ENCODE measurements around the gene KCNN3.

KCNN3 gene

GRCh38 chr1:154770897-154771594 lies 99.0 kb downstream of the KCNN3 start (continued):
- TF ChIP-seq HOXA7 (CRISPR knock-in tag; IDR thresholded peaks at IDR 0.05; ENCODE audit: borderline replicate concordance): no peak
- TF ChIP-seq, protein P1, sequence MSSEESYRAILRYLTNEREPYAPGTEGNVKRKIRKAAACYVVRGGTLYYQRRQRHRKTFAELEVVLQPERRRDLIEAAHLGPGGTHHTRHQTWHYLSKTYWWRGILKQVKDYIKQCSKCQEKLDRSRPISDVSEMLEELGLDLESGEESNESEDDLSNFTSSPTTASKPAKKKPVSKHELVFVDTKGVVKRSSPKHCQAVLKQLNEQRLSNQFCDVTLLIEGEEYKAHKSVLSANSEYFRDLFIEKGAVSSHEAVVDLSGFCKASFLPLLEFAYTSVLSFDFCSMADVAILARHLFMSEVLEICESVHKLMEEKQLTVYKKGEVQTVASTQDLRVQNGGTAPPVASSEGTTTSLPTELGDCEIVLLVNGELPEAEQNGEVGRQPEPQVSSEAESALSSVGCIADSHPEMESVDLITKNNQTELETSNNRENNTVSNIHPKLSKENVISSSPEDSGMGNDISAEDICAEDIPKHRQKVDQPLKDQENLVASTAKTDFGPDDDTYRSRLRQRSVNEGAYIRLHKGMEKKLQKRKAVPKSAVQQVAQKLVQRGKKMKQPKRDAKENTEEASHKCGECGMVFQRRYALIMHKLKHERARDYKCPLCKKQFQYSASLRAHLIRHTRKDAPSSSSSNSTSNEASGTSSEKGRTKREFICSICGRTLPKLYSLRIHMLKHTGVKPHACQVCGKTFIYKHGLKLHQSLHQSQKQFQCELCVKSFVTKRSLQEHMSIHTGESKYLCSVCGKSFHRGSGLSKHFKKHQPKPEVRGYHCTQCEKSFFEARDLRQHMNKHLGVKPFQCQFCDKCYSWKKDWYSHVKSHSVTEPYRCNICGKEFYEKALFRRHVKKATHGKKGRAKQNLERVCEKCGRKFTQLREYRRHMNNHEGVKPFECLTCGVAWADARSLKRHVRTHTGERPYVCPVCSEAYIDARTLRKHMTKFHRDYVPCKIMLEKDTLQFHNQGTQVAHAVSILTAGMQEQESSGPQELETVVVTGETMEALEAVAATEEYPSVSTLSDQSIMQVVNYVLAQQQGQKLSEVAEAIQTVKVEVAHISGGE (tag by site-specific recombination; conservative IDR thresholded peaks at IDR 0.05; ENCODE audit: low read depth): peak; percentile 82
- TF ChIP-seq WT1 (tag by site-specific recombination; IDR thresholded peaks at IDR 0.05): no peak
- TF ChIP-seq, protein P2, sequence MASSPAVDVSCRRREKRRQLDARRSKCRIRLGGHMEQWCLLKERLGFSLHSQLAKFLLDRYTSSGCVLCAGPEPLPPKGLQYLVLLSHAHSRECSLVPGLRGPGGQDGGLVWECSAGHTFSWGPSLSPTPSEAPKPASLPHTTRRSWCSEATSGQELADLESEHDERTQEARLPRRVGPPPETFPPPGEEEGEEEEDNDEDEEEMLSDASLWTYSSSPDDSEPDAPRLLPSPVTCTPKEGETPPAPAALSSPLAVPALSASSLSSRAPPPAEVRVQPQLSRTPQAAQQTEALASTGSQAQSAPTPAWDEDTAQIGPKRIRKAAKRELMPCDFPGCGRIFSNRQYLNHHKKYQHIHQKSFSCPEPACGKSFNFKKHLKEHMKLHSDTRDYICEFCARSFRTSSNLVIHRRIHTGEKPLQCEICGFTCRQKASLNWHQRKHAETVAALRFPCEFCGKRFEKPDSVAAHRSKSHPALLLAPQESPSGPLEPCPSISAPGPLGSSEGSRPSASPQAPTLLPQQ (tag by site-specific recombination; IDR thresholded peaks at IDR 0.05): no peak
- no peak for TF ChIP-seq BCL11B (tag by site-specific recombination; IDR thresholded peaks at IDR 0.05; ENCODE audit: low read depth)
- no peak for TF ChIP-seq ZNF157 (tag by site-specific recombination; IDR thresholded peaks at IDR 0.05)
- TF ChIP-seq ZNF792 (tag by site-specific recombination; IDR thresholded peaks at IDR 0.05): no peak
- TF ChIP-seq ZNF76 (tag by site-specific recombination; IDR thresholded peaks at IDR 0.05; ENCODE audit: borderline replicate concordance, low read depth): no peak
- TF ChIP-seq, protein P3, sequence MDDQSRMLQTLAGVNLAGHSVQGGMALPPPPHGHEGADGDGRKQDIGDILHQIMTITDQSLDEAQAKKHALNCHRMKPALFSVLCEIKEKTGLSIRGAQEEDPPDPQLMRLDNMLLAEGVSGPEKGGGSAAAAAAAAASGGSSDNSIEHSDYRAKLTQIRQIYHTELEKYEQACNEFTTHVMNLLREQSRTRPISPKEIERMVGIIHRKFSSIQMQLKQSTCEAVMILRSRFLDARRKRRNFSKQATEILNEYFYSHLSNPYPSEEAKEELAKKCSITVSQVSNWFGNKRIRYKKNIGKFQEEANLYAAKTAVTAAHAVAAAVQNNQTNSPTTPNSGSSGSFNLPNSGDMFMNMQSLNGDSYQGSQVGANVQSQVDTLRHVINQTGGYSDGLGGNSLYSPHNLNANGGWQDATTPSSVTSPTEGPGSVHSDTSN (CRISPR knock-in tag; IDR thresholded peaks at IDR 0.05): no peak
- TF ChIP-seq, protein P4, sequence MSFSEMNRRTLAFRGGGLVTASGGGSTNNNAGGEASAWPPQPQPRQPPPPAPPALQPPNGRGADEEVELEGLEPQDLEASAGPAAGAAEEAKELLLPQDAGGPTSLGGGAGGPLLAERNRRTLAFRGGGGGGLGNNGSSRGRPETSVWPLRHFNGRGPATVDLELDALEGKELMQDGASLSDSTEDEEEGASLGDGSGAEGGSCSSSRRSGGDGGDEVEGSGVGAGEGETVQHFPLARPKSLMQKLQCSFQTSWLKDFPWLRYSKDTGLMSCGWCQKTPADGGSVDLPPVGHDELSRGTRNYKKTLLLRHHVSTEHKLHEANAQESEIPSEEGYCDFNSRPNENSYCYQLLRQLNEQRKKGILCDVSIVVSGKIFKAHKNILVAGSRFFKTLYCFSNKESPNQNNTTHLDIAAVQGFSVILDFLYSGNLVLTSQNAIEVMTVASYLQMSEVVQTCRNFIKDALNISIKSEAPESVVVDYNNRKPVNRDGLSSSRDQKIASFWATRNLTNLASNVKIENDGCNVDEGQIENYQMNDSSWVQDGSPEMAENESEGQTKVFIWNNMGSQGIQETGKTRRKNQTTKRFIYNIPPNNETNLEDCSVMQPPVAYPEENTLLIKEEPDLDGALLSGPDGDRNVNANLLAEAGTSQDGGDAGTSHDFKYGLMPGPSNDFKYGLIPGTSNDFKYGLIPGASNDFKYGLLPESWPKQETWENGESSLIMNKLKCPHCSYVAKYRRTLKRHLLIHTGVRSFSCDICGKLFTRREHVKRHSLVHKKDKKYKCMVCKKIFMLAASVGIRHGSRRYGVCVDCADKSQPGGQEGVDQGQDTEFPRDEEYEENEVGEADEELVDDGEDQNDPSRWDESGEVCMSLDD (tag by site-specific recombination; IDR thresholded peaks at IDR 0.05): no peak
- TF ChIP-seq ZBTB8A (tag by site-specific recombination; IDR thresholded peaks at IDR 0.05): peak; percentile 79
- no peak for TF ChIP-seq ZNF785 (tag by site-specific recombination; IDR thresholded peaks at IDR 0.05)
- no peak for TF ChIP-seq ZNF155 (tag by site-specific recombination; IDR thresholded peaks at IDR 0.05)
- TF ChIP-seq SCRT1 (tag by site-specific recombination; IDR thresholded peaks at IDR 0.05; ENCODE audit: borderline replicate concordance): no peak
- 0 out of 2 replicates have a peak, but pooled peaks have one; percentile 12 for TF ChIP-seq ZNF707 (tag by site-specific recombination; IDR thresholded peaks at IDR 0.05)
- no peak for TF ChIP-seq KLF1 (tag by site-specific recombination; IDR thresholded peaks at IDR 0.05)
- no peak for TF ChIP-seq ZNF776 (tag by site-specific recombination; IDR thresholded peaks at IDR 0.05; ENCODE audit: borderline replicate concordance)
- no peak for TF ChIP-seq ZNF335 (tag by site-specific recombination; conservative IDR thresholded peaks at IDR 0.05)
- no peak for TF ChIP-seq ZNF521 (tag by site-specific recombination; IDR thresholded peaks at IDR 0.05)
- no peak for TF ChIP-seq ZNF596 (tag by site-specific recombination; IDR thresholded peaks at IDR 0.05)
- TF ChIP-seq ZNF645 (tag by site-specific recombination; IDR thresholded peaks at IDR 0.05): no peak
- no peak for TF ChIP-seq ZNF449 (tag by site-specific recombination; IDR thresholded peaks at IDR 0.05)
- 0 out of 2 replicates have a peak, but pooled peaks have one; percentile 25 for TF ChIP-seq ZNF530 (tag by site-specific recombination; IDR thresholded peaks at IDR 0.05; ENCODE audit: low read depth)
- TF ChIP-seq ZNF830 (tag by site-specific recombination; IDR thresholded peaks at IDR 0.05; ENCODE audit: low read depth): no peak
- TF ChIP-seq ZNF223 (tag by site-specific recombination; IDR thresholded peaks at IDR 0.05): no peak
- peak; percentile 48; the same call in 1 of the 2 replicates for TF ChIP-seq KLF7 (tag by site-specific recombination; IDR thresholded peaks at IDR 0.05; ENCODE audit: borderline replicate concordance)
- peak; percentile 46; the same call in 1 of the 2 replicates for TF ChIP-seq ZNF138 (tag by site-specific recombination; IDR thresholded peaks at IDR 0.05; ENCODE audit: borderline replicate concordance)
- no peak for TF ChIP-seq ZFHX2 (tag by site-specific recombination; conservative IDR thresholded peaks at IDR 0.05)
- TF ChIP-seq HOXC10 (CRISPR knock-in tag; IDR thresholded peaks at IDR 0.05): no peak
